ENCODE results near the gene DHRS7B. TPM values are rescaled to one million over a fixed set of nuclear protein-coding genes. Genes with fewer than 3 reads are reported as not detected.

DHRS7B gene
- total and polyA plus RNA-seq, 2 of the 13 experiments (the other 11 are each of a cell fraction or from before 2014, with no cell fraction given) = 20.0 to 35.8 TPM

DNA sequence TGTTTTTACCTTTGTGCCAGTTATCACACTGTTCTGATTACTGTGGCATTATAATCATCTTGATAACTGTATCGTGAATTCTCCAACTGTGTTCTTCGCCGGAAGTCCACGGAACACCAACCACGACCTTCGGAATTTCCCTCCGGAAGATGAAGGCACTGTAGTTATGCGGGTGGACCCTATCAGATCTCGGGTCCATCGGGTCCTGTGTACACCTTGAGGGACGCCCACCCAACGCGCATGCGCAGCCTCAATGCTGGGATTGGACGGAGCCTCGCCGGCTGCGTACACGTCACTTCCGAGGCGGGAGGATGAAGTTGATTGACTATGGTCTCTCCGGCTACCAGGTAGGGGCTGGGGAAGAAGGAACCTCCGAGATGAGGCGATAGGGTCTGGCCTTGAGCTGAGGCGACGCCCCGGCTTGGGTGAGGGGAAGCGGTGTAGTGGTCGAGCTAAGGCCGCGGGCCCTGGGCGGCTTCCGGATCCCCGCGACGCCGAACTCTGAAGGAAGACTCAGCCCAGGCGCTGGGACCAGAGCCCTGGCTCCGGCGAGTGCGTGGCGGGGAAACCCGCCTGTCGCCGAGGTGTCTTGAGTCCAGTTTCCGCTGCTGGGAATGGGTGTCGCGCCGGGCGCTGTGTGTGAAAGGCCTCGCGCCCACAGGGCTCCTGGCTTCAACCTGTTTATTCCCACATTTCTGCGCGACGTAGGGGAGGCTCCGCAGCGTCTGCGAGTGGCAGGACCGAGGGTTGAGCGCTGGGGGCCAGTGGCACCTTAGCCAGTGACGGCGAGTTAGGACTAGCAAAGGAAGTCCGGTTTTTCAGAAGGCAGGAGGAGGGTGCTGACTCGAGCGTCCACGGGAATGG is at the start of gene DHRS7B (continued):
- TF ChIP-seq, protein P1, sequence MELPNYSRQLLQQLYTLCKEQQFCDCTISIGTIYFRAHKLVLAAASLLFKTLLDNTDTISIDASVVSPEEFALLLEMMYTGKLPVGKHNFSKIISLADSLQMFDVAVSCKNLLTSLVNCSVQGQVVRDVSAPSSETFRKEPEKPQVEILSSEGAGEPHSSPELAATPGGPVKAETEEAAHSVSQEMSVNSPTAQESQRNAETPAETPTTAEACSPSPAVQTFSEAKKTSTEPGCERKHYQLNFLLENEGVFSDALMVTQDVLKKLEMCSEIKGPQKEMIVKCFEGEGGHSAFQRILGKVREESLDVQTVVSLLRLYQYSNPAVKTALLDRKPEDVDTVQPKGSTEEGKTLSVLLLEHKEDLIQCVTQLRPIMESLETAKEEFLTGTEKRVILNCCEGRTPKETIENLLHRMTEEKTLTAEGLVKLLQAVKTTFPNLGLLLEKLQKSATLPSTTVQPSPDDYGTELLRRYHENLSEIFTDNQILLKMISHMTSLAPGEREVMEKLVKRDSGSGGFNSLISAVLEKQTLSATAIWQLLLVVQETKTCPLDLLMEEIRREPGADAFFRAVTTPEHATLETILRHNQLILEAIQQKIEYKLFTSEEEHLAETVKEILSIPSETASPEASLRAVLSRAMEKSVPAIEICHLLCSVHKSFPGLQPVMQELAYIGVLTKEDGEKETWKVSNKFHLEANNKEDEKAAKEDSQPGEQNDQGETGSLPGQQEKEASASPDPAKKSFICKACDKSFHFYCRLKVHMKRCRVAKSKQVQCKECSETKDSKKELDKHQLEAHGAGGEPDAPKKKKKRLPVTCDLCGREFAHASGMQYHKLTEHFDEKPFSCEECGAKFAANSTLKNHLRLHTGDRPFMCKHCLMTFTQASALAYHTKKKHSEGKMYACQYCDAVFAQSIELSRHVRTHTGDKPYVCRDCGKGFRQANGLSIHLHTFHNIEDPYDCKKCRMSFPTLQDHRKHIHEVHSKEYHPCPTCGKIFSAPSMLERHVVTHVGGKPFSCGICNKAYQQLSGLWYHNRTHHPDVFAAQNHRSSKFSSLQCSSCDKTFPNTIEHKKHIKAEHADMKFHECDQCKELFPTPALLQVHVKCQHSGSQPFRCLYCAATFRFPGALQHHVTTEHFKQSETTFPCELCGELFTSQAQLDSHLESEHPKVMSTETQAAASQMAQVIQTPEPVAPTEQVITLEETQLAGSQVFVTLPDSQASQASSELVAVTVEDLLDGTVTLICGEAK (IDR thresholded peaks at IDR 0.05) = no peak
- TF ChIP-seq, protein P1 (CRISPR knock-in tag; IDR thresholded peaks at IDR 0.05) = peak; percentile 40; the same call in 1 of the 2 replicates
- TF ChIP-seq MXI1 (IDR thresholded peaks at IDR 0.05; ENCODE audit: borderline replicate concordance, low read depth, low read length) = peak; percentile 61; the same call in 1 of the 3 replicates
- TF ChIP-seq MAF1 (CRISPR knock-in tag; IDR thresholded peaks at IDR 0.05; ENCODE audit: borderline replicate concordance) = no peak
- TF ChIP-seq ZNF256 (CRISPR knock-in tag; conservative IDR thresholded peaks at IDR 0.05) = no peak
- TF ChIP-seq, protein P2, sequence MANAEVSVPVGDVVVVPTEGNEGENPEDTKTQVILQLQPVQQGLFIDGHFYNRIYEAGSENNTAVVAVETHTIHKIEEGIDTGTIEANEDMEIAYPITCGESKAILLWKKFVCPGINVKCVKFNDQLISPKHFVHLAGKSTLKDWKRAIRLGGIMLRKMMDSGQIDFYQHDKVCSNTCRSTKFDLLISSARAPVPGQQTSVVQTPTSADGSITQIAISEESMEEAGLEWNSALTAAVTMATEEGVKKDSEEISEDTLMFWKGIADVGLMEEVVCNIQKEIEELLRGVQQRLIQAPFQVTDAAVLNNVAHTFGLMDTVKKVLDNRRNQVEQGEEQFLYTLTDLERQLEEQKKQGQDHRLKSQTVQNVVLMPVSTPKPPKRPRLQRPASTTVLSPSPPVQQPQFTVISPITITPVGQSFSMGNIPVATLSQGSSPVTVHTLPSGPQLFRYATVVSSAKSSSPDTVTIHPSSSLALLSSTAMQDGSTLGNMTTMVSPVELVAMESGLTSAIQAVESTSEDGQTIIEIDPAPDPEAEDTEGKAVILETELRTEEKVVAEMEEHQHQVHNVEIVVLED (CRISPR knock-in tag; IDR thresholded peaks at IDR 0.05; ENCODE audit: borderline replicate concordance) = peak; percentile 61; the same call in 1 of the 2 replicates
- no peak for TF ChIP-seq ZNF788 (CRISPR knock-in tag; IDR thresholded peaks at IDR 0.05; ENCODE audit: borderline replicate concordance)
- TF ChIP-seq JUND (CRISPR knock-in tag; IDR thresholded peaks at IDR 0.05) = peak; percentile 36; the same call in 1 of the 2 replicates
- TF ChIP-seq THYN1 (CRISPR knock-in tag; IDR thresholded peaks at IDR 0.05; ENCODE audit: borderline replicate concordance, low read depth) = no peak
- TF ChIP-seq REPIN1 (CRISPR knock-in tag; IDR thresholded peaks at IDR 0.05; ENCODE audit: borderline replicate concordance, low read depth) = 0 out of 2 replicates have a peak, but pooled peaks have one; percentile 17
- peak in 1 of 2 experiments; percentile 26; a peak in 1 of 4 replicates for TF ChIP-seq KLF16 (CRISPR knock-in tag; IDR thresholded peaks at IDR 0.05)
- peak; percentile 64; the same call in 1 of the 2 replicates for TF ChIP-seq HIVEP1 (CRISPR knock-in tag; IDR thresholded peaks at IDR 0.05)
- TF ChIP-seq RNF2 (conservative IDR thresholded peaks at IDR 0.05; ENCODE audit: low read depth) = 0 out of 2 replicates have a peak, but pooled peaks have one; percentile 62
- peak; percentile 85 for TF ChIP-seq ZNF781 (CRISPR knock-in tag; IDR thresholded peaks at IDR 0.05; ENCODE audit: borderline replicate concordance, not compliant biosample characterization)
- TF ChIP-seq KDM5A (IDR thresholded peaks at IDR 0.05; ENCODE audit: borderline replicate concordance, low read length) = peak; percentile 83
- TF ChIP-seq HNF4A (CRISPR knock-in tag; IDR thresholded peaks at IDR 0.05) = peak; percentile 83
- TF ChIP-seq ZSCAN25 (CRISPR knock-in tag; IDR thresholded peaks at IDR 0.05) = peak; percentile 22; the same call in 1 of the 2 replicates
